Epithelial cell of esophagus (primary cell): ENCODE results near the gene MACROD2.

Source experiments
- DNase-seq: peaks from one replicate; pipeline ENCODE4 v3.0.0; 2010; ENCODE audit warnings: low read depth
- H3K4me3 ChIP-seq: 2 replicates; pipeline ENCODE4 v1.5.1; 2011; ENCODE audit warnings: mild to moderate bottlenecking, low read length, control low read depth
- CTCF ChIP-seq: IDR thresholded peaks from 2 replicates; pipeline ENCODE4 v1.5.1; 2011; ENCODE audit warnings: low read depth, mild to moderate bottlenecking, low read length, control low read depth, inconsistent platforms; ENCODE audit not compliant: insufficient read depth; ENCODE audit errors: missing control alignments

The MACROD2 gene

GRCh38 chr20:14845199-14846160, 850.2 kb downstream of the MACROD2 start:
- DNase-seq: peak; percentile 95
- no peak overlapping the region for H3K4me3 ChIP-seq
- TF ChIP-seq CTCF: no peak

- DNase-seq: no peak
- no peak overlapping the region for H3K4me3 ChIP-seq
- no peak for TF ChIP-seq CTCF
Observed at GRCh38 chr20:14848806-14849205, 853.5 kb downstream of the MACROD2 start.

- DNase-seq: no peak
- no peak overlapping the region for H3K4me3 ChIP-seq
- no peak for TF ChIP-seq CTCF
Observed at GRCh38 chr20:14853079-14853478, 857.8 kb downstream of the MACROD2 start.

- no peak for TF ChIP-seq CTCF
- no peak overlapping the region for H3K4me3 ChIP-seq
- DNase-seq: no peak
Observed at GRCh38 chr20:14855171-14855570, 859.9 kb downstream of the MACROD2 start.

- DNase-seq: no peak
- no peak overlapping the region for H3K4me3 ChIP-seq
- TF ChIP-seq CTCF: no peak
Observed at GRCh38 chr20:14859627-14860026, 864.3 kb downstream of the MACROD2 start.

GRCh38 chr20:14860410-14860814, 865.1 kb downstream of the MACROD2 start:
- no peak overlapping the region for H3K4me3 ChIP-seq
- TF ChIP-seq CTCF: no peak
- DNase-seq: peak; percentile 13
